WERI-Rb-1 (cell line): ENCODE results near the gene SLITRK5.

Experiments
- DNase-seq: peaks from one replicate; pipeline ENCODE4 v3.0.0-alpha.2; 2020
- H3K27ac ChIP-seq: fragments of 250-450 bp; sonication (Bioruptor Pico); 2 replicates; pipeline ENCODE4 v1.5.1; 2020; ENCODE audit warnings: mild to moderate bottlenecking, moderate library complexity
- H3K27me3 ChIP-seq: fragments of 250-450 bp; sonication (Bioruptor Pico); 2 replicates; pipeline ENCODE4 v1.5.1; 2021; ENCODE audit warnings: mild to moderate bottlenecking, low read depth, moderate library complexity; ENCODE audit not compliant: insufficient read depth, severe bottlenecking
- H3K36me3 ChIP-seq: fragments of 250-450 bp; sonication (Bioruptor Pico); 2 replicates; pipeline ENCODE4 v1.5.1; 2020; ENCODE audit warnings: mild to moderate bottlenecking, moderate library complexity
- H3K4me3 ChIP-seq: 2 replicates; pipeline ENCODE4 v1.5.1; 2011; ENCODE audit warnings: low read depth, mild to moderate bottlenecking, control low read depth, low read length
- H3K9me3 ChIP-seq: fragments of 250-450 bp; sonication (Bioruptor Pico); 2 replicates; pipeline ENCODE4 v1.5.1; 2021; ENCODE audit warnings: mild to moderate bottlenecking, moderate library complexity; ENCODE audit not compliant: severe bottlenecking
- TF ChIP-seq, protein P1 (sequence below): IDR thresholded peaks from 2 replicates; pipeline ENCODE4 v1.5.1; 2011; ENCODE audit warnings: low read depth, mild to moderate bottlenecking, control low read depth, inconsistent platforms, low read length

The SLITRK5 gene

DNA sequence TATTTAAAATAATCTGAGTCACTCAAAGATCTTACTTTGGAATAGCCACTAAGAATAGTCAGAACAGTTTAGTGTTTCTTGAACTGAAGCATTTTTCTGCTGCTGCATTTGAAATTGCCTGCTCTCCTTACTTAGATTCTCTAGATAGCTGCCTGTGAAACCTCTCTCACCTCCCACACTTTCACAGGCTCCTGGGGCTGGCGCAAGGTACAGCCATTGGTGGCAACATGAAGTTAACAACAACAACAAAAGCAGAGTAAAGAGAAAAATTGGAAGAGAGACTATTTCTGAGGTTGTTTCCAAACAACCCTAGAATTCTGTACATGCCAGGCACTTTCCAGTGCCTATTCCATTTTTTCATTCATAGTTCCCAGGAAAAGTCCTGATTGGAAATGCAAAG lies 25.3 kb downstream of the SLITRK5 start:
- no peak overlapping the region for H3K27ac ChIP-seq
- H3K36me3 ChIP-seq: no peaks in the 10 kb centered on the region
- no peak overlapping the region for H3K4me3 ChIP-seq
- H3K27me3 ChIP-seq: no peaks in the 10 kb centered on the region
- no peak for DNase-seq
- TF ChIP-seq, protein P1, sequence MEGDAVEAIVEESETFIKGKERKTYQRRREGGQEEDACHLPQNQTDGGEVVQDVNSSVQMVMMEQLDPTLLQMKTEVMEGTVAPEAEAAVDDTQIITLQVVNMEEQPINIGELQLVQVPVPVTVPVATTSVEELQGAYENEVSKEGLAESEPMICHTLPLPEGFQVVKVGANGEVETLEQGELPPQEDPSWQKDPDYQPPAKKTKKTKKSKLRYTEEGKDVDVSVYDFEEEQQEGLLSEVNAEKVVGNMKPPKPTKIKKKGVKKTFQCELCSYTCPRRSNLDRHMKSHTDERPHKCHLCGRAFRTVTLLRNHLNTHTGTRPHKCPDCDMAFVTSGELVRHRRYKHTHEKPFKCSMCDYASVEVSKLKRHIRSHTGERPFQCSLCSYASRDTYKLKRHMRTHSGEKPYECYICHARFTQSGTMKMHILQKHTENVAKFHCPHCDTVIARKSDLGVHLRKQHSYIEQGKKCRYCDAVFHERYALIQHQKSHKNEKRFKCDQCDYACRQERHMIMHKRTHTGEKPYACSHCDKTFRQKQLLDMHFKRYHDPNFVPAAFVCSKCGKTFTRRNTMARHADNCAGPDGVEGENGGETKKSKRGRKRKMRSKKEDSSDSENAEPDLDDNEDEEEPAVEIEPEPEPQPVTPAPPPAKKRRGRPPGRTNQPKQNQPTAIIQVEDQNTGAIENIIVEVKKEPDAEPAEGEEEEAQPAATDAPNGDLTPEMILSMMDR: no peak
- H3K9me3 ChIP-seq: no peaks in the 10 kb centered on the region

DNA sequence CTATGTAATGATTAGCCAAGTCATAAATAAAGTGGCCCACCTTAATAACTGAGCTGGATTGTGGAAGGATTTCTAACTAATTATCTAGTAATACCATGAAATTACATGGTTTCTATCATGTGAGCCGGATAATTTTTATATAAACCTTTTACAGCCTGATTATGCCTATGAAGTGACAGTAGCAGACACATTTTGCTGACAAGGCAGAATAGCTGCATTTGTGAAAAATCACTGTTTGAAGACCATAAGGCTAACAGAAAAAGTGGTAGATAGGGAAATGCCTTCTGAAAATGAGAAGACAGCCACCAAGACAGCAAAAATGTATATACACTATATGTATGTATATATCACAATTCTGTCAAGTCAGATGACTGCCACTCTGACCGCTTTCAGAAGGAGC lies 27.1 kb downstream of the SLITRK5 start:
- Histone ChIP-seq H3K9me3 (no peaks in the 10 kb centered on the region), H3K4me3 (no peak overlapping the region), H3K27me3 (no peaks in the 10 kb centered on the region), H3K36me3 (no peaks in the 10 kb centered on the region), H3K27ac (no peak overlapping the region)
- no peak for DNase-seq
- TF ChIP-seq, protein P1: no peak

DNA sequence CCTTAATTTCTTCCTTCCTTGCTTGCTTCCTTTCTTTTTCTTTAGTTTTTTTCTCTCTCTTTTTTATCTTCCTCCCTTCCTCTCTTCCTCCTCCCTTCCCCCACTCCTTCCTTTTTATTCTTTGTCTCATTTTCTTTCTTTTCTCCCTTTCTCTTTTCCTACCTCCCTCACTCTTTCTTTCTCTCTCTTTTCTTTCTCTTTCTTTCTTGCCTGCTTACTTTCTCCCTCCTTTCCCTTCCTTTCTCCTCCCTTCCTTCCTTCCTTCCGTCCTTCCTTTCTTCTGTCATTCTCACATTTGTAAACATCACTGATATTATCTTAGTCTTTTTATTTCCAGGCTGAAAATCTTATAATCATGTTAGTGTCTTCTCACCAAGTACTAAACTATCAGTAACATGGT lies 38.8 kb downstream of the SLITRK5 start:
- Histone ChIP-seq H3K27ac (no peak overlapping the region), H3K9me3 (no peaks in the 10 kb centered on the region), H3K4me3 (no peak overlapping the region), H3K36me3 (no peaks in the 10 kb centered on the region), H3K27me3 (no peaks in the 10 kb centered on the region)
- DNase-seq: no peak
- TF ChIP-seq, protein P1: no peak

DNA sequence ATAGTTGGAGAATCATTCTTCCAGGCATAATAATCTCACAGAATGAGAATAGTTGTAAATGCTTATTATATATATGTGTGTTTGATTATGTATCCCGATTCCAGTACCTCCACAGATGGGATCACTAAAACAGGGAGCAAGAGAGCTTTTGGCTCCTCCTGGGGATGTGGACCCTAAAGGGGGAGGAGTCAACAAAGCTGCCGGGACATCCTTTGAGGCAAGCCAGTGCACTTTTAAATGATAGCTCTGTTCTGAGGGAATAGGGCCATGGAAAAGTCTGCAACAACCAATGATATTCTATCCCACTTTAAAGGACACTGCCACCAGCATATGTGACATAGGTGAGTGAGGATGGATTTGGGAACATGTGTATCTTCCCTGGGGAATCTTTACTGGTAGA lies 40.8 kb downstream of the SLITRK5 start:
- Histone ChIP-seq H3K36me3 (no peaks in the 10 kb centered on the region), H3K9me3 (no peaks in the 10 kb centered on the region), H3K27me3 (no peaks in the 10 kb centered on the region), H3K27ac (no peak overlapping the region), H3K4me3 (no peak overlapping the region)
- DNase-seq: no peak
- TF ChIP-seq, protein P1: no peak
